Measurements from ENCODE around the gene ZC3H4. TPM values are rescaled to one million over a fixed set of nuclear protein-coding genes. Genes with fewer than 3 reads are reported as not detected.

The ZC3H4 gene
- total RNA-seq, 1 experiment from 2014 or later, result 51.9 TPM

GRCh38 chr19:47099576-47100050 is 14.0 kb downstream of the ZC3H4 start:
- H3F3A ChIP-seq (ENCODE audit: insufficient read depth, low read depth), result peaks cover 48% of the 10 kb centered on the region
- no peaks in the 10 kb centered on the region for H3K27me3 ChIP-seq (ENCODE audit: insufficient read depth, low read depth)
- H3K27ac ChIP-seq, result no peak overlapping the region
- H3K9me3 ChIP-seq (ENCODE audit: insufficient read depth, low read depth), result no peaks in the 10 kb centered on the region
- H3K4me1 ChIP-seq (replicated peaks; ENCODE audit: insufficient read depth), result peaks cover 42% of the 10 kb centered on the region
- H2AFZ ChIP-seq, result no peak overlapping the region
- H3K4me2 ChIP-seq, result no peak overlapping the region
- intact Hi-C loops (cut with micrococcal nuclease; ENCODE audit: unreplicated experiment), result no loop called here
- TF ChIP-seq EZH2 (IDR thresholded peaks at IDR 0.05; ENCODE audit: low read depth), result no peak
- TF ChIP-seq, protein P1, sequence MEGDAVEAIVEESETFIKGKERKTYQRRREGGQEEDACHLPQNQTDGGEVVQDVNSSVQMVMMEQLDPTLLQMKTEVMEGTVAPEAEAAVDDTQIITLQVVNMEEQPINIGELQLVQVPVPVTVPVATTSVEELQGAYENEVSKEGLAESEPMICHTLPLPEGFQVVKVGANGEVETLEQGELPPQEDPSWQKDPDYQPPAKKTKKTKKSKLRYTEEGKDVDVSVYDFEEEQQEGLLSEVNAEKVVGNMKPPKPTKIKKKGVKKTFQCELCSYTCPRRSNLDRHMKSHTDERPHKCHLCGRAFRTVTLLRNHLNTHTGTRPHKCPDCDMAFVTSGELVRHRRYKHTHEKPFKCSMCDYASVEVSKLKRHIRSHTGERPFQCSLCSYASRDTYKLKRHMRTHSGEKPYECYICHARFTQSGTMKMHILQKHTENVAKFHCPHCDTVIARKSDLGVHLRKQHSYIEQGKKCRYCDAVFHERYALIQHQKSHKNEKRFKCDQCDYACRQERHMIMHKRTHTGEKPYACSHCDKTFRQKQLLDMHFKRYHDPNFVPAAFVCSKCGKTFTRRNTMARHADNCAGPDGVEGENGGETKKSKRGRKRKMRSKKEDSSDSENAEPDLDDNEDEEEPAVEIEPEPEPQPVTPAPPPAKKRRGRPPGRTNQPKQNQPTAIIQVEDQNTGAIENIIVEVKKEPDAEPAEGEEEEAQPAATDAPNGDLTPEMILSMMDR (conservative IDR thresholded peaks at IDR 0.05), result no peak
- POLR2A ChIA-PET (ENCODE audit: unreplicated experiment), result interaction anchor here (0.6 kb wide), 1 partner anchor 14 kb away, joined by 4 read pairs; no protein-coding TSS in a partner anchor
- DNase-seq, result no peak
- BruUV-seq (replicated peaks), result no TSS peak
- H3K79me2 ChIP-seq (ENCODE audit: low read depth), result peaks cover 85% of the 10 kb centered on the region
- CTCF ChIA-PET, result interaction anchor here (0.6 kb wide), 1 partner anchor 111 kb away, joined by 16 read pairs; no protein-coding TSS in a partner anchor
- H4K20me1 ChIP-seq (ENCODE audit: insufficient read depth), result 0 out of 2 replicates have a peak, but pooled peaks cover 9% of the 10 kb centered on the region
- no peak overlapping the region for H3K4me3 ChIP-seq
- 0 out of 2 replicates have a peak, but pooled peaks cover 6% of the 10 kb centered on the region for H3K36me3 ChIP-seq (ENCODE audit: low read depth)
- no peaks in the 10 kb centered on the region for H3K9me2 ChIP-seq (ENCODE audit: insufficient read depth)

- no peak overlapping the region for H2AFZ ChIP-seq
- TF ChIP-seq, protein P1 (conservative IDR thresholded peaks at IDR 0.05), result no peak
- no peak for TF ChIP-seq EZH2 (IDR thresholded peaks at IDR 0.05; ENCODE audit: low read depth)
- no peak overlapping the region for H3K4me3 ChIP-seq
- no peak for DNase-seq
- no peak overlapping the region for H3K4me2 ChIP-seq
- peaks cover 48% of the 10 kb centered on the region for H3F3A ChIP-seq (ENCODE audit: insufficient read depth, low read depth)
- H4K20me1 ChIP-seq (ENCODE audit: insufficient read depth), result 0 out of 2 replicates have a peak, but pooled peaks cover 6% of the 10 kb centered on the region
- H3K27ac ChIP-seq, result peak overlapping the region; percentile 77; the same call in 1 of the 2 replicates
- intact Hi-C loops (cut with micrococcal nuclease; ENCODE audit: unreplicated experiment), result no loop called here
- CTCF ChIA-PET, result no interaction called here
- H3K9me2 ChIP-seq (ENCODE audit: insufficient read depth), result no peaks in the 10 kb centered on the region
- peaks cover 42% of the 10 kb centered on the region for H3K4me1 ChIP-seq (replicated peaks; ENCODE audit: insufficient read depth)
- H3K36me3 ChIP-seq (ENCODE audit: low read depth), result peaks cover 7% of the 10 kb centered on the region; the same call in 1 of the 2 replicates
- POLR2A ChIA-PET (ENCODE audit: unreplicated experiment), result interaction anchor here (0.6 kb wide), 1 partner anchor 15 kb away, joined by 4 read pairs; no protein-coding TSS in a partner anchor
- peaks cover 90% of the 10 kb centered on the region for H3K79me2 ChIP-seq (ENCODE audit: low read depth)
- no TSS peak for BruUV-seq (replicated peaks)
- no peaks in the 10 kb centered on the region for H3K9me3 ChIP-seq (ENCODE audit: insufficient read depth, low read depth)
- no peaks in the 10 kb centered on the region for H3K27me3 ChIP-seq (ENCODE audit: insufficient read depth, low read depth)
These were observed 15.0 kb downstream of the ZC3H4 start for GRCh38 chr19:47098608-47099007.

DNA sequence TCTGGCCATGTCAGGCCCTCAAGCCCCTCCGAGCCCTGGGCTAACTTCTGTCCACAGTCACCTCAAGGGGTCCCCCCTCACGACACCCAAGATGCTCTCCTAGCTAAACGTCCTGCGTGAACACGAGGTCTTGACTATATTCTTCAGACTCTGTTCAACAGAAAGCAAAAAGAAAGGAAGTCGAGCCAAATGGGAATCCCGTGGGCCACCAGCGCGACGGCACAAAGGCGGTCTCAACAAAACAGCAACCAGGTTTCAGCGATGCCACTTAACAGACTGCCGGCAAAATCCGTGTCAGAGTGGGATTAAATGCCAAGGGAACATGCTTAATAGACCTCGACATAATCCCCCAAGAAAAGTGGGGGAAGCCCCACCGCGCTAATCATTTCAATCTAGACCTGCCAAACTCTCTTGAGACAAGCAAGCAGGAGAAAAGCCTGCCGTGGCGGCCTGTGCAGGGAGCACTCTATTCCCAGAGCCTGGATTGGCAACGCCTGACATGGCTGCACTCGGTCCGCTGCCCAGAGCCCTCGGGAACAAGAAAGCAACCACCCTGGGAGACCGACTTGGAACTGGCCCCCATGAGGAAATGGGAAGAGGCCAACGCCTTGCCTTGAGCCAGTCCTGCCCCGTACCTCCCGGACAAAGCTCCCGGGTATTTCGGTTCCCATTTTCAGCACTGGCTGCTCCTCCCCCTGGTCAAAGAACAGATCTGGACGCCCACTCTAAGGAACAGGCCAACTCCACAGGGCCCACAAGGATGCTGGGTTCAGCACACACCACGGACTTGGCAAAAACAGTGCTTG is 16.0 kb downstream of the ZC3H4 start:
- no peaks in the 10 kb centered on the region for H3K27me3 ChIP-seq (ENCODE audit: insufficient read depth, low read depth)
- H3K4me3 ChIP-seq, result no peak overlapping the region
- peaks cover 12% of the 10 kb centered on the region; the same call in 1 of the 2 replicates for H3K36me3 ChIP-seq (ENCODE audit: low read depth)
- H3F3A ChIP-seq (ENCODE audit: insufficient read depth, low read depth), result peaks cover 48% of the 10 kb centered on the region
- CTCF ChIA-PET, result interaction anchor here (0.6 kb wide), 1 partner anchor 72 kb away, joined by 3 read pairs; no protein-coding TSS in a partner anchor
- POLR2A ChIA-PET (ENCODE audit: unreplicated experiment), result no interaction called here
- DNase-seq, result no peak
- intact Hi-C loops (cut with micrococcal nuclease; ENCODE audit: unreplicated experiment), result no loop called here
- H3K9me3 ChIP-seq (ENCODE audit: insufficient read depth, low read depth), result no peaks in the 10 kb centered on the region
- peak overlapping the region; percentile 77 for H3K27ac ChIP-seq
- TF ChIP-seq, protein P1 (conservative IDR thresholded peaks at IDR 0.05), result no peak
- no peak for TF ChIP-seq EZH2 (IDR thresholded peaks at IDR 0.05; ENCODE audit: low read depth)
- no TSS peak for BruUV-seq (replicated peaks)
- H3K4me1 ChIP-seq (replicated peaks; ENCODE audit: insufficient read depth), result peaks cover 42% of the 10 kb centered on the region
- H3K4me2 ChIP-seq, result peak overlapping the region; percentile 68
- H3K79me2 ChIP-seq (ENCODE audit: low read depth), result peaks cover 83% of the 10 kb centered on the region
- H3K9me2 ChIP-seq (ENCODE audit: insufficient read depth), result no peaks in the 10 kb centered on the region
- H2AFZ ChIP-seq, result no peak overlapping the region
- H4K20me1 ChIP-seq (ENCODE audit: insufficient read depth), result 0 out of 2 replicates have a peak, but pooled peaks cover 2% of the 10 kb centered on the region

Data from PC-9 (cell line).